Heart right ventricle (tissue), 16 donors: ENCODE data around the gene IQSEC3. TPM values are rescaled to one million over a fixed set of nuclear protein-coding genes. Genes with fewer than 3 reads are reported as not detected.
A peak's percentile ranks its signal among the peaks of the same experiment; 100 is the strongest.

Source experiments
- ATAC-seq, 8 donors: fragments of 200-7000 bp; cut with Tn5 transposase; one replicate each; pipeline ENCODE4 v1.9.1; 2020; ENCODE audit warnings: mild to moderate bottlenecking in 8 of 8, moderate library complexity in 8 of 8, moderate number of reproducible peaks in 1 of 8
- DNase-seq, 2 donors: peaks; one replicate each; pipeline ENCODE4 v3.0.0-alpha.2; 2020
- H3K27ac ChIP-seq, 10 donors: fragments of 200-600 bp; sonication (generic) in 2 of 10; one replicate each; pipeline versions ENCODE4 v1.5.0 to v1.8.0; 2020 to 2022; ENCODE audit warnings: mild to moderate bottlenecking in 3 of 10
- H3K27me3 ChIP-seq, 7 donors: fragments of 200-600 bp; one replicate each; pipeline ENCODE4 v1.8.0; 2021 to 2022; ENCODE audit warnings: mild to moderate bottlenecking in 2 of 7
- H3K36me3 ChIP-seq, 9 donors: fragments of 200-600 bp; sonication (generic) in 1 of 9; one replicate each; pipeline versions ENCODE4 v1.5.0 to v1.8.0; 2020 to 2022; ENCODE audit warnings: mild to moderate bottlenecking in 2 of 9
- H3K4me1 ChIP-seq, 9 donors: fragments of 200-600 bp; sonication (generic) in 1 of 9; one replicate each; pipeline versions ENCODE4 v1.5.0 to v1.8.0; 2020 to 2022; ENCODE audit warnings: mild to moderate bottlenecking in 4 of 9
- H3K4me3 ChIP-seq, 10 donors: fragments of 200-600 bp; sonication (generic) in 2 of 10; one replicate each; pipeline versions ENCODE4 v1.5.0 to v1.8.0; 2020 to 2022; ENCODE audit warnings: mild to moderate bottlenecking in 7 of 10, moderate library complexity in 2 of 10
- H3K9me3 ChIP-seq, 11 donors: fragments of 200-600 bp in 10 of 11; sonication (generic) in 2 of 11; one replicate each; pipeline versions ENCODE4 v1.5.0 to v1.8.0; 2013 to 2022; ENCODE audit warnings: mild to moderate bottlenecking in 2 of 11, control low read depth in 1 of 11, moderate library complexity in 1 of 11
- WGBS, 2 donors: extraction: QIAGEN DNeasy Blood & Tissue Kit; methylation state at CpG; one replicate each; pipeline ENCODE4 v1.1.7; 2013; ENCODE audit warnings: inconsistent platforms in 1 of 2; 5-methylcytosine and 5-hydroxymethylcytosine counted together
- intact Hi-C, 10 donors: fragments of 100-400 bp; cut with DNase I; formaldehyde crosslinking; loops; one replicate each; pipeline versions ENCODE4 v1.11.1 to v1.14.2; 2022
- polyA plus RNA-seq, 2 donors: library from polyadenylated mRNA; stranded (reverse); fragments of 200-250 nt; gene quantifications; one replicate each; pipeline ENCODE4 v1.2.3, GENCODE V29; 2013
- total RNA-seq, 10 donors: library from RNA; stranded (reverse); fragmentation: NEBNext Ultra II Directional in 3 of 10; extraction: Animal tissue kit (Norgen Biotek cat#: 25700) in 3 of 10; gene quantifications; one replicate each; pipeline versions ENCODE4 v1.2.1 to v1.2.4, GENCODE V29; 2021 to 2023
- TF ChIP-seq, protein P1 (sequence below), 9 donors: fragments of 200-600 bp; sonication (generic) in 2 of 9; IDR thresholded peaks; one replicate each; pipeline versions ENCODE4 v1.5.0 to v1.8.0; 2021 to 2022; ENCODE audit warnings: antibody characterized with exemption in 9 of 9, mild to moderate bottlenecking in 5 of 9, moderate library complexity in 1 of 9
- donor health status: Arrhythmogenic right ventricular cardiomyopathy.
- donor health status: ischemic (EF 13 %, LVEDD 7.1; RV severe dilation, severe dysfunction).
- donor health status: healthy with polysubstance abuse.
- donor health status: DM: no; HTN: yes; CAD: no.
- donor health status: DM: no; HTN: no; CAD: no.
- donor health status: ischemic (EF 25% LVEDD 6.9; RV normal size, moderate dysfunction).
- donor health status: ischemic (EF 25% LVEDD 5.7; RV mildly dilated, moderate dysfunction).
- donor health status: healthy.
- donor health status: DM: yes; HTN: yes; CAD: no.
- donor health status: Ischemic cardiomyopathy.
- donor health status: ischemic (EF 35%, LVEDD 5.7; RV mildly dilated, moderate dysfunction).
- donor health status: nonischemic (EF 11% LVEDD 7.7; RV severe dilation, severe dysfunction).
- donor health status: DM: yes; HTN: yes; CAD: no.
- donor health status: PGD.
- donor health status: ischemic (EF 29% LVEDD 5.4; RV normal size, mild dysfunction).
- donor health status: nonischemic (EF 23%, LVEDD 6.1; RV moderate dilation, normal function).

The IQSEC3 gene
- total and polyA plus RNA-seq, 12 donors = 0.30 to 2.7 (median 1.1) TPM

DNA sequence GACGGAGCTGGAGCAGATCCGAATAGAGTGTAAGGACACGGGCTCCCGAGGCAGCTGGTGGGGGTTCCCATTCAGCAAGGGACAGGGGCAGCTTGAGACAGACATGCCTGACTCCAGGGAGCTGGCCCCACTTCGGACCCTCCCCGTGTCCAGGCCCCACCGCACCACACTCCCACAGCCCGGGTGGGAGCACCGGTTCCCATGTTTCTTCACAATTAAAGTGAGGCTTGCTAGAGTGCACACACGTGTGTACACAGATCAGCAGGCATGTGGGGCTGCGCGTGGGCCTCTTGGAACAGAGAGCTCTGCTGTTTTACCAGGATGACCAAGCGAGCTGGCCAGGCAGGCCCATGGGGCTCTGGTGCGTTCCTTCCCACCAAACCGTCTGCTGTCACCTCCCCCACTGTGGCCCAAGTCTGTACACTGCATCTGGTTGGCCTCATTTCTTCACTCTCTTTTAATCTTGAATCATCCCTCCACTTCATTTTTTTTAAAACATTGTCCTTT lies 99.3 kb downstream of the IQSEC3 start:
- TF ChIP-seq, protein P1, sequence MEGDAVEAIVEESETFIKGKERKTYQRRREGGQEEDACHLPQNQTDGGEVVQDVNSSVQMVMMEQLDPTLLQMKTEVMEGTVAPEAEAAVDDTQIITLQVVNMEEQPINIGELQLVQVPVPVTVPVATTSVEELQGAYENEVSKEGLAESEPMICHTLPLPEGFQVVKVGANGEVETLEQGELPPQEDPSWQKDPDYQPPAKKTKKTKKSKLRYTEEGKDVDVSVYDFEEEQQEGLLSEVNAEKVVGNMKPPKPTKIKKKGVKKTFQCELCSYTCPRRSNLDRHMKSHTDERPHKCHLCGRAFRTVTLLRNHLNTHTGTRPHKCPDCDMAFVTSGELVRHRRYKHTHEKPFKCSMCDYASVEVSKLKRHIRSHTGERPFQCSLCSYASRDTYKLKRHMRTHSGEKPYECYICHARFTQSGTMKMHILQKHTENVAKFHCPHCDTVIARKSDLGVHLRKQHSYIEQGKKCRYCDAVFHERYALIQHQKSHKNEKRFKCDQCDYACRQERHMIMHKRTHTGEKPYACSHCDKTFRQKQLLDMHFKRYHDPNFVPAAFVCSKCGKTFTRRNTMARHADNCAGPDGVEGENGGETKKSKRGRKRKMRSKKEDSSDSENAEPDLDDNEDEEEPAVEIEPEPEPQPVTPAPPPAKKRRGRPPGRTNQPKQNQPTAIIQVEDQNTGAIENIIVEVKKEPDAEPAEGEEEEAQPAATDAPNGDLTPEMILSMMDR (IDR thresholded peaks at IDR 0.05) = no peak
- 92 to 95% methylated on average over 15 of the region's 15 CpGs for WGBS, 2 donors
- peaks cover 0 to 46% (median 20%) of the 10 kb centered on the region in 9 donors for H3K4me1 ChIP-seq
- DNase-seq (peak in 1 of 2 donors; percentile 5), ATAC-seq (no peak)
- peak overlapping the region in 1 of 10 donors; percentile 62 for H3K27ac ChIP-seq
- intact Hi-C loops = no loop called here
- H3K9me3 ChIP-seq = no peaks in the 10 kb centered on the region
- H3K27me3 ChIP-seq = no peaks in the 10 kb centered on the region
- H3K36me3 ChIP-seq = peaks cover 0 to 35% (median 0%) of the 10 kb centered on the region in 9 donors
- H3K4me3 ChIP-seq = no peak overlapping the region

DNA sequence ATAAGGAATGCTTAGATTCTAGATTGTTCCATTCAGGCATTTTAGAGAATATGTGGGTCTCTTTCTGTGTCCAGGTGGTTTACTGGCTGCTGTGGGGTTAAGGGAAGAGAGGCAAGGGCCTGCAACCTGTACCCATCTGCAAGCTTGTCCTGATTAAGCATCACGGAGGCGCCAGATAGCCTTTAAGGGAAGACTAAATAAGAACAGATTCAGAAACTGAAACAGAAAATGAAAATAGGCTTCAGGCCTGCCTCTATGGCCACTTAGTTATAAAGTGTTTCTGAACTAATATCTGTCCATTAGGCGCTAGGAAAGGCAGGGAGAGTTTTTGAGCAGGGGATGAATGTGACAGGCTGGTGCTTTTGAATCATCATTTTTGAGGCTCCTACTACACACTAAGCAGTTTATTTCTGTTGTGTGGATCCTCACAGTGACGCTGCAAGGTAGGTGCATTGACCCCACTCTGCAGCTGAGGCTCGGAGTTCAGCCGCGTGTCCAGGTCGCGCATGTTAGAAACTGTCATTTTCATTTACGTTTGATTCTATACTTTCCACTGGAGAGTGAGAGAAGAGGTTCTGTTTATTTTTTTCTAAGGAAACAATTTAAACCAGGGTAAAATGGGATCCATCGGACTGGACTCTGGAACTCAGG lies 100.0 kb downstream of the IQSEC3 start:
- intact Hi-C loops = no loop called here
- no peak for ATAC-seq
- Histone ChIP-seq H3K4me1 (peaks cover 0 to 51% (median 21%) of the 10 kb centered on the region in 9 donors), H3K36me3 (peaks cover 0 to 35% (median 0%) of the 10 kb centered on the region in 9 donors), H3K9me3 (no peaks in the 10 kb centered on the region), H3K27ac (peak overlapping the region in 4 of 10 donors; percentile 13 to 62 (median 58)), H3K4me3 (no peak overlapping the region), H3K27me3 (no peaks in the 10 kb centered on the region)
- no peak for DNase-seq
- WGBS, 2 donors = 76 to 90% methylated on average over 11 of the region's 11 CpGs
- TF ChIP-seq, protein P1 (IDR thresholded peaks at IDR 0.05) = no peak

DNA sequence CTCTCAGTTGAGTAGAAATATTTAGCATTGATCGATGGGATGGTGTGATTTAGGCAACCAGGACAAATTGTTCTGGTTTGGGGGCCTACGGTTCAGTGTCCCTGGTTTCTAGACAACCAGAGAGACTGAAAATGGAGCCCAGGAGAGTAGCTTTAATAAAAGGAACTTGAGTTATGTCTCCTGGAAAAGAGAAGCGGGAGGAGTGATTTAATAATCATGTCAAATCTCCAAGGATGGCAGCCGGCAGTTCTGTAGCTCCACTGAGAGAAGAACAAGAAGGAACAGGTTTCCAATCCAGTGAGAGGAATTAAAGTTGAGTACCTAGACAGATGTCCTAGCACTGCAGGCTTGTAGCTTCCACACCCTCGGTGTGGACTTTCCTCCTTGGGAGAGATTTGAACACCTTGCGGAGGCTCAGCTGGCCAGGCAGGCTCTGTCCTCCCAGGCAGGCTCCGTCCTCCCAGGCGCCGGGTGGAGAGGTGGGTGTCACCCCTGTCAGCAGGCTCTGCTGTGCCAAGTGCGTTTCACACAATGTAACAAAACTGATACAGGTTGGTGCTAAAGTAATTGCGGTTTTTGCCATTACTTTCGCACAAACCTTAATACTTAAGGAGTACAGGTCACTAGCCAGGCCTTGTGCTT lies 101.5 kb downstream of the IQSEC3 start:
- Histone ChIP-seq H3K27me3 (peaks cover 0 to 8% (median 0%) of the 10 kb centered on the region in 7 donors), H3K4me1 (peaks cover 0 to 65% (median 36%) of the 10 kb centered on the region in 9 donors), H3K4me3 (no peak overlapping the region), H3K27ac (peak overlapping the region in 3 of 10 donors; percentile 55 to 74 (median 62)), H3K36me3 (peaks cover 0 to 35% (median 0%) of the 10 kb centered on the region in 9 donors), H3K9me3 (no peaks in the 10 kb centered on the region)
- intact Hi-C loops = no loop called here
- 82 to 84% methylated on average over 12 of the region's 12 CpGs for WGBS, 2 donors
- ATAC-seq (no peak), DNase-seq (no peak)
- TF ChIP-seq, protein P1 (IDR thresholded peaks at IDR 0.05) = no peak

DNA sequence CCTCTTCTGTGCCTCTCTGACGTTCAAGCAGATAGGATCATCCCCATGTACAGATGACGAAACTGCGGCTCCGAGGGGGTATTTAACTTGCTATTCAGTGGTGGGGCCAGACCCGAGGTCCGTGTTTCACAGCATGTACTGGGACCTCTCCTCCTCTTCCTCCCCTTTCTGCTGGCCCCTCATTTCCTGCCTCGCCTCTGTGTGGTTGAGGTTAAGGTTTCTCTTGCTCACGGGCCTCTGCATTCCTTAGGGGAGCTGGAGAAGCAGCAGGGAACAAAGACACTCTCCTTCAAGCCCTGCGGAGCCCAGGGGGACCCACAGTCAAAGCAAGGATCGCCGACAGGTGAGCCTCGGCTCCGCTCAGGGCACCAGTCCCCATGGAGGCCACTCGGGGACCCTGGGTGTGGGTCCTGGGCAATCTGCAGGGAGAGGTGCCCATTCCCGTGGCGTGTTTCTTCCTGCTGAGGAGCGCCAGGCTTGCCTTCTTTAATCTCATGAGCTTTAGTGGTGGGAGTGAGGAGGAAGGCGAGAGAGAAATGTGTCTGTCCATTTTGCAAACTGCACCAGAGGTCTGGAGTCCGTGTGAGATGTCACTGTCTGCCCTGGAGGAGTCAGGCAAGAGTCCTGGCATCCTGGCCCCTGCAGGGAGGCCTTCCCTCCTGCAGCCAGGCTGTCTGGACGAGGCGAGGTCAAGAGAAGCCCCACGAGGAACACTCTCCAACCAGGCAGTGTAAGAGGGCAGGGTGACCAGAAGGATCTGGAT lies 102.4 kb downstream of the IQSEC3 start:
- H3K4me1 ChIP-seq = peaks cover 0 to 74% (median 45%) of the 10 kb centered on the region in 9 donors
- ATAC-seq (no peak), DNase-seq (no peak)
- H3K4me3 ChIP-seq = no peak overlapping the region
- no peaks in the 10 kb centered on the region for H3K9me3 ChIP-seq
- H3K36me3 ChIP-seq = peaks cover 0 to 31% (median 0%) of the 10 kb centered on the region in 9 donors
- TF ChIP-seq, protein P1 (IDR thresholded peaks at IDR 0.05) = no peak
- peaks cover 0 to 9% (median 0%) of the 10 kb centered on the region in 7 donors for H3K27me3 ChIP-seq
- peak overlapping the region in 2 of 10 donors; percentile 2 to 74 for H3K27ac ChIP-seq
- 76 to 80% methylated on average over 22 of the region's 22 CpGs for WGBS, 2 donors
- intact Hi-C loops = no loop called here
